Upper lobe of right lung (tissue), 1 donor: ENCODE data around the gene STAG1. TPM values are rescaled to one million over a fixed set of nuclear protein-coding genes. Genes with fewer than 3 reads are reported as not detected.
"Not testable (repeated sequence)": the region's sequence is repeated elsewhere in the genome, so short reads cannot be mapped to it uniquely, and the experiment has no call there.

ENCODE experiments used
- ATAC-seq: fragments of 200-7000 bp; cut with Tn5 transposase; one replicate; pipeline ENCODE4 v1.9.1; 2020; ENCODE audit warnings: mild to moderate bottlenecking, moderate library complexity
- DNase-seq: peaks from one replicate; pipeline ENCODE4 v3.0.0-alpha.2; 2020
- H3K27ac ChIP-seq: fragments of 200-600 bp; one replicate; pipeline ENCODE4 v1.8.0; 2022
- H3K27me3 ChIP-seq: fragments of 200-600 bp; one replicate; pipeline ENCODE4 v1.8.0; 2022; ENCODE audit warnings: mild to moderate bottlenecking
- H3K36me3 ChIP-seq: fragments of 200-600 bp; one replicate; pipeline ENCODE4 v1.8.0; 2022
- H3K4me1 ChIP-seq: fragments of 200-600 bp; one replicate; pipeline ENCODE4 v1.8.0; 2022
- H3K4me3 ChIP-seq: fragments of 200-600 bp; one replicate; pipeline ENCODE4 v1.8.0; 2022; ENCODE audit warnings: mild to moderate bottlenecking
- H3K9me3 ChIP-seq: fragments of 200-600 bp; one replicate; pipeline ENCODE4 v1.8.0; 2022
- intact Hi-C: fragments of 100-400 bp; cut with DNase I; formaldehyde crosslinking; loops from one replicate; pipeline ENCODE4 v1.11.0; 2022
- total RNA-seq: library from RNA; stranded (reverse); fragmentation: NEBNext Ultra II Directional; extraction: Animal tissue kit (Norgen Biotek cat#: 25700); gene quantifications from one replicate; pipeline ENCODE4 v1.2.1, GENCODE V29; 2021
- TF ChIP-seq, protein P1 (sequence below): fragments of 200-600 bp; IDR thresholded peaks from one replicate; pipeline ENCODE4 v1.8.0; 2022; ENCODE audit warnings: antibody characterized with exemption
- donor health status: DM: no; HTN: yes; CAD: no; lungs with severe emphysema.

The STAG1 gene
- total RNA-seq, 1 donor from 2014 or later: 40.8 TPM

DNA sequence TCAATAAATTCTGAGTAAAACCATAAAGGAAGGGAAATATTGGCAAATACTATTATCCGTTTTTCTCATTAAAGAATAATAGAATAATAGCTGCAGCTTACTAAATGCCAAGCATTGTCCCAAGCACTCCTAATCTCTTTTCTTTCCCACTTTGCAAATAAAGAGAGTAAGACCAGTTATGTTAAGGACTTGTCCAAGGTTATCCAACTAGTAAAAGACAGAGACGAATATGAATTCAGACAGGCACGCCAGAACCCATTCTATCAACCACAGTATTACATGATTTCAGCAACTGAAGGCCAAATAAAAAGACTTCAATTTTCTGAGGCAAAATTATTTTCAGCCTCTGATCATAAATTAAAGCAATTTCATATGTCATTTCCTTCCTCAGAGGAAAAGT is 235.5 kb downstream of the STAG1 start:
- Histone ChIP-seq H3K36me3 (no peaks in the 10 kb centered on the region), H3K9me3 (no peaks in the 10 kb centered on the region), H3K27ac (no peak overlapping the region), H3K27me3 (no peaks in the 10 kb centered on the region), H3K4me1 (no peaks in the 10 kb centered on the region), H3K4me3 (no peak overlapping the region)
- DNase-seq: no peak
- no peak for ATAC-seq
- TF ChIP-seq, protein P1, sequence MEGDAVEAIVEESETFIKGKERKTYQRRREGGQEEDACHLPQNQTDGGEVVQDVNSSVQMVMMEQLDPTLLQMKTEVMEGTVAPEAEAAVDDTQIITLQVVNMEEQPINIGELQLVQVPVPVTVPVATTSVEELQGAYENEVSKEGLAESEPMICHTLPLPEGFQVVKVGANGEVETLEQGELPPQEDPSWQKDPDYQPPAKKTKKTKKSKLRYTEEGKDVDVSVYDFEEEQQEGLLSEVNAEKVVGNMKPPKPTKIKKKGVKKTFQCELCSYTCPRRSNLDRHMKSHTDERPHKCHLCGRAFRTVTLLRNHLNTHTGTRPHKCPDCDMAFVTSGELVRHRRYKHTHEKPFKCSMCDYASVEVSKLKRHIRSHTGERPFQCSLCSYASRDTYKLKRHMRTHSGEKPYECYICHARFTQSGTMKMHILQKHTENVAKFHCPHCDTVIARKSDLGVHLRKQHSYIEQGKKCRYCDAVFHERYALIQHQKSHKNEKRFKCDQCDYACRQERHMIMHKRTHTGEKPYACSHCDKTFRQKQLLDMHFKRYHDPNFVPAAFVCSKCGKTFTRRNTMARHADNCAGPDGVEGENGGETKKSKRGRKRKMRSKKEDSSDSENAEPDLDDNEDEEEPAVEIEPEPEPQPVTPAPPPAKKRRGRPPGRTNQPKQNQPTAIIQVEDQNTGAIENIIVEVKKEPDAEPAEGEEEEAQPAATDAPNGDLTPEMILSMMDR: no peak
- intact Hi-C loops: no loop called here

DNA sequence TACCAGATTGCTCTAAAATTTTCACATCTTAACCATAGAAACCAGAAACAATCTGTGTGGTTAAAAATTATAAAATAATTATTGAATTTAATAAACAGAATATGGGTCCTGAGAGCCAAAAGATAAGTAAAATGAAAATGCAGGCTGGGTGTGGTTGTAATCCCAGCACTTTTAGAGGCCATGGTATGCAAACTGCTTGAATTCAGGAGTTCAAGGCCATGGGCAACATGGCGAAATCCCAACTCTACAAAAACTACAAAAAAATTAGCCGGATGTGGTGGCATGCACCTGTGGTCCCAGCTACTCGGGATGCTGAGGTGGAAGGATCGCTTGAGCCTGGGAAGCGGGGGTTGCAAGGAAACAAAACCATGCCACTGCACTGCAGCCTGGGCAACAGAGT is 236.1 kb downstream of the STAG1 start:
- DNase-seq (no peak), ATAC-seq (no peak)
- Histone ChIP-seq H3K4me3 (no peak overlapping the region), H3K36me3 (no peaks in the 10 kb centered on the region), H3K27me3 (no peaks in the 10 kb centered on the region), H3K27ac (no peak overlapping the region), H3K4me1 (no peaks in the 10 kb centered on the region), H3K9me3 (no peaks in the 10 kb centered on the region)
- TF ChIP-seq, protein P1: no peak
- intact Hi-C loops: no loop called here

DNA sequence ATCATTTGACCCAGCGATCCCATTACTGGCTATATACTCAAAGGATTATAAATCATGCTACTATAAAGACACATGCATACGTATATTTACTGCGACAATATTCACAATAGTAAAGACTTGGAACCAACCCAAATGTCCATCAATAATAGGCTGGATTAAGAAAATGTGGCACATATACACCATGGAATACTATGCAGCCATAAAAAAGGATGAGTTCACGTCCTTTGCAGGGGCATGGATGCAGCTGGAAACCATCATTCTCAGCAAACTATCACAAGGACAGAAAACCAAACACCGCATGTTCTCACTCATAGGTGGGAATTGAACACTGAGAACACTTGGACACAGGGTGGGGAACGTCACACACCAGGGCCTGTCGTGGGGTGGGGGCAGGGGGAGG is 237.6 kb downstream of the STAG1 start:
- not testable (repeated sequence) for H3K9me3 ChIP-seq

DNA sequence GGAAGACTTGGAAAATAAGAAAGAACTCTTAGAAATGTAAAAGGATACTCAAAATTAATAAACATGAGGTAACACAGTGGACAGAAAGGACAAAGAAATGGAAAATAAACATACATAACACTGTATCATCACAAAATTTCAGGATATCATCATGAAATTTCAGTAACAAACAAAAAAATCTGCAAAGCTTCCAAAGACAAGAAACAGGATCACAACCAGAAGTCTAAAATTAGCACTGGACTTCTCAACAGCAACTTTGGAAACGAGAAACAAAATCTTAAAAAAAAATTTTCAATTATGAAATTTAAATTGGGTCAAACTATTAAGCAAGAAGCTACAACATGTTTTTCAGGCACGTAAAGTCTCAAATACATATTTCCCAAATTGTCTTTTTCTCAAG is 238.8 kb downstream of the STAG1 start:
- intact Hi-C loops: no loop called here
- Histone ChIP-seq H3K27me3 (no peaks in the 10 kb centered on the region), H3K27ac (no peak overlapping the region), H3K9me3 (no peaks in the 10 kb centered on the region), H3K4me3 (no peak overlapping the region), H3K36me3 (no peaks in the 10 kb centered on the region), H3K4me1 (no peaks in the 10 kb centered on the region)
- TF ChIP-seq, protein P1: no peak
- no peak for ATAC-seq
- no peak for DNase-seq

More for the DNA sequence above, 237.6 kb downstream of the STAG1 start:
- H3K4me1 ChIP-seq, H3K27me3 ChIP-seq, H3K27ac ChIP-seq, ATAC-seq, intact Hi-C loops, H3K4me3 ChIP-seq, H3K36me3 ChIP-seq, DNase-seq: not testable (repeated sequence)

DNA sequence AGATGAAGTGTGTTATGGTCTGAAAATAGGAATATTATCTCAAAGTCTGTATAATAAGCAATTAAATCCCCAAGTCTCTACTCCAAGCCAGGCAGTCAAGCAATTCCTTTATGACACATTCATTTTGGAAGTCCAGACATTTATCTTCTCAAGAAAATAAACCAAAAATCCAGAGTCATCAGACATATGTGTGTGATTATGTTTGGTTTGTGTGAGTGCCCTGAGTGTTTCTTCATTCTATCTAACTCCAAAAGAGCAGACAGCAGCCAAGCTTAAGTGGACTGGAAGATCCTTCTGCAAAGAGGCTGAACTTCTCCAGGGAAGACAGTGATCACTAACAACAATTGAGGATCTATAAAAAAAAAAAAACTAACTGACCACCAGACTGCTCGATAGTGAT is 239.8 kb downstream of the STAG1 start:
- Histone ChIP-seq H3K4me3 (no peak overlapping the region), H3K9me3 (no peaks in the 10 kb centered on the region), H3K36me3 (no peaks in the 10 kb centered on the region), H3K27me3 (no peaks in the 10 kb centered on the region), H3K4me1 (no peaks in the 10 kb centered on the region), H3K27ac (no peak overlapping the region)
- DNase-seq (no peak), ATAC-seq (no peak)
- TF ChIP-seq, protein P1: no peak
- intact Hi-C loops: no loop called here

DNA sequence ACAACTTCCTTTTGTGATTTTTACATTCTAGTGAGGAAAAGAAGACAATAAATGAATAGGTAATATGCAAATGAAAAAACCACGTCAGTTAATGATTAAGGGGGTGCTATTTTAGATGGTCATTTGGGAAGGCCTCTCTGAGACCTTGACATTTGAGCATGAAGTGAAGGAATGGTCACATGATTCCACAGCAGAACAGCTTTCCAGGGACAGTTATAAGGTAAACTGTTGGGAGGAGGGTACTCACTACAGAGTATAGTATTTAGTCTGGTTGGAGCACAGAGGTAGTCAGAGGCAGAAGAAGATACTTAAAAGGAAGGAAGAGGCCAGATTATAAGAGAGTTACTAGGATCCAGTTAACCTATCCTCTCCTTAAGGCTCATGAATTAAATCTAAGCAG is 246.5 kb downstream of the STAG1 start:
- intact Hi-C loops: no loop called here
- Histone ChIP-seq H3K9me3 (no peaks in the 10 kb centered on the region), H3K4me1 (no peaks in the 10 kb centered on the region), H3K27me3 (no peaks in the 10 kb centered on the region), H3K4me3 (no peak overlapping the region), H3K36me3 (peaks cover 10% of the 10 kb centered on the region), H3K27ac (no peak overlapping the region)
- DNase-seq (no peak), ATAC-seq (no peak)
- TF ChIP-seq, protein P1: no peak
